Astrocyte of the hippocampus (primary cell): ENCODE data around the gene OTOG.
A peak's percentile ranks its signal among the peaks of the same experiment; 100 is the strongest.

ENCODE experiments used
- DNase-seq: peaks from one replicate; pipeline ENCODE4 v3.0.0; 2011; ENCODE audit warnings: low read depth, low spot score

OTOG gene

DNA sequence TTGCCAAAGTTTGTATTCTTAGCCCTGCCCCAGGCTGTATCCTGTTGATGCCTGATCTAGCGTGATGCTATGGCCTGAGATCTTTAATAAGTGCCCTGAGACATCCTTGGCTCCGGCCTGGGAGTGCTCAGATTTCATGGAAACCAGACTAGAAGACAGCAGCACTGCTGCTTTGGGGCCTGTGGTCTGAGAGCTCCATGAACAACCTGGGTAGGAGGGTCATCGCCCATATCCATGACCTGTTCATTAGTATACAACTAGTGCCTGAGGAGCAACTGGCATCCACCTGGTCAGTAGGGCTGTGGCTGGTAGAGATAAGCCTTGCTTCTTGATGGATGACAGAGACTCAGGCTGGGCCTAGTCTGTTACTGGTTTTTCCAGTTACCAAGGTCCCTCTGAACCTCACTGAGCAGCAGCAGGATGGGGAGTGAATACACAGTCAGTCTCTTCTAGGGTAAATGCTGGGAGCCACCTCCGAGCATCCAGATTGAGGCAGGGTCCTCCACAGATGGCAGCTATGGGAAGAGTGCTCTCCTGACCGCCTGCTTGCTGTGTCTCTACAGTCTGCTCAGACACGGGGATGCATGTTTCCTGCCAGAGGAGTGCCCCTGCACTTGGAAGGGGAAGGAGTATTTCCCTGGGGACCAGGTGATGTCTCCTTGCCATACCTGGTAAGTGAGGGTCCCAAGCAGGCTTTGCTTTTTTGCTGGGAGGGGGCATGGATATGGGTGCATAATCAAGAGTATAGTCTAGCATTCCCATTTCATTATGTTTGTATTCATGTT lies 39.0 kb downstream of the OTOG start:
- no peak for DNase-seq

DNA sequence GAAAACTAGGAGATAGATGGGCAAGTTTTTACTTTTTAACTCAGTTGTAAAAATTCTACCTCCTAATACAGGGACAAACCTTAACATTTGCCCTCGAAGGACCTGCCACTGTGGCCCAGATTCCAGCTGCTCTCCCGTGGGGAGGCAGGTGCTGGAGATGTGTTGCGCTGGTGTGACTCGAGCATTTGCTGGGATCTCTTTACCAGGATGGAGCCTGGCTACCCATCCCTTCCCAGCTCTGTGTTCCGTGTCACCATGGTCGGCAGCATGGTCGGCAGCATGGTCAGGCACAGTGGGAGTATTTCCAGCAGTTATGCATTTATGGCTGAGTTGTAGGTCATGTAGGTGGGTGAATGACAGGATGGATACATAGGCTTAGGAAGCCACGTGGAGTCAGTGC lies 41.1 kb downstream of the OTOG start:
- DNase-seq: no peak

DNA sequence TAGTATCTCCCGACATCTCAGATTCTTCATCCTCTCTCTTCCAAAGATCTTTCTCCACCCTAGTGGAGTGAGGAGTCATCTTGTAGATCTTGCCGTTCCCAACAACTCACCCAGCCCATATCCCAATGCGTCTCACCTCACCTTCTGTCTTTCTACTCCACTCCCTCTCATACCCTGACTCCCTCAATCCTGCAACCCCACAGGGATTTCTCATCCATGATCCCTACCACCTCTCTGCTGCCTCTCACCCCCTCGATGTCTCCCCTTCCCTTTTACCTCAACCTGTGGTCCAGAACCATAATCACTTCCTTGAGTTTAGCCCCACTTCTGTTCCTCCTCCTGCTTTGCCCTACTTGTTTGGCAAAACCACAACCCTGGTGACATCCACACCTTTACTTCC lies 41.7 kb downstream of the OTOG start:
- DNase-seq: no peak

DNA sequence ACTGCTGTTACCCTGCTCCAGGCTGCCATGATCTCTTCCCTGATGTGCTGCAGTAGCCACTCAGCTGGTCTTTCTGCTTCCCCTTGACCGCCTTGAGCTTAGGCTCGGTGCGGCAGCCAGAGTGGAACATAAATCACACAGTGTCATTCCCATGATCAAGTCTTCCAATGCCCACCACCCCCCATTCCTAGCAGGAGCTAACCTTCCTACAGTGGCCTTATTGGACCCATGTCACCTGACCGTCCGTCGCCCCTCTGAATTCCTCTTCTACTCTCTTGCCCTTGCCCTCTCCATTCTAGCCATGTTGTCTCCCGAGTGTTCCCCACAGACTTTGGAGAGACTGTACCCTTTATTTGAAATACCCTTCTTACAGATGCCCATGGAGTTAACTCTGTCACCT lies 43.4 kb downstream of the OTOG start:
- no peak for DNase-seq

DNA sequence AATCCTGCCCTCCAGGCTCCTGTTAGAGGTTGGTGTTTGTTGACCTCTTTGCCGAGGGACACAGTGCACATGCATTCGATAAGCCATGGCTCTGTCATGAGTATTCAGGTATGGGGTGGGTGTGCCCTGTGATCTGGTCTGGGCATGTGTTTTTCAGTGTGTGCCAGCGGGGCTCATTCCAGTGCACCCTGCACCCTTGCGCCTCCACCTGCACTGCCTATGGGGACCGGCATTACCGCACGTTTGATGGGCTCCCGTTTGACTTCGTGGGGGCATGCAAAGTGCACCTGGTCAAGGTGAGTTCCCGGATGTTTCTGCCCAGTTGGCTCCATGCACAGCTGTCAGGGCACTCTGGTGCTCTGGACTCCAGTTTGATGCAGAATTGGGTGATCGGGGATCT lies 44.2 kb downstream of the OTOG start:
- DNase-seq: no peak

DNA sequence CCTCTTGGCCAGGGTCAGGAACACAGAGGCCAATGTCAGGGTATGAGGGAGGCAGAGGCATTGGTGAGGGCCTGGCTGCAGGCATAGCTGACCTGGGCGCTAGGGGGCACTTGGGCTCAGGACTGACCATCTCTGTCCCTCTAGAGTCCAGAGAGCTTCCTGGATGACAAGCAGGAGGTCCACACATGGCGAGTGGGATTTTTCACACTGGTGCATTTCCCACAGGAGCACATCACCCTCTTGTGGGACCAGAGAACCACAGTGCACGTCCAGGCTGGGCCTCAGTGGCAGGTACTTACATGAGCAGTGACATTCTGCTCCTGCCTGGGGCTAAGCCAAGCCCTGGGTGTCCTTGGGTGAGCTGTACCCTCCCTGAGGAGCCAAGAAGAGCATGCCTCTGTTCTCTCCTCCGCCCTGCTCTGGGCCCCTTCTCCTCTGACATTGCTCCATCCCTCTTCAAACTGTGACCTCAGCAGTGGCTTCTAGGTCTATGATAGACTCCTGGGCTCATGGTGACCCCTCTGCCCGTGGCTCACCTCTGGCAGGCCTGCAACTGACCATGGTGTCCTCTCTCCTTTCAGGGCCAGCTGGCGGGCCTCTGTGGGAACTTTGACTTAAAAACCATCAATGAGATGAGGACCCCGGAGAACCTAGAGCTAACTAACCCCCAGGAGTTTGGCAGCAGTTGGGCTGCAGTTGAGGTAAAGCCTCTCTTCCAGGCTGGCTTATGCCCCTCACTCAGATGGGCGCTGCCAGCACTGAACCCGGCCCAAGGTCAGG lies 46.6 kb downstream of the OTOG start:
- DNase-seq: no peak

DNA sequence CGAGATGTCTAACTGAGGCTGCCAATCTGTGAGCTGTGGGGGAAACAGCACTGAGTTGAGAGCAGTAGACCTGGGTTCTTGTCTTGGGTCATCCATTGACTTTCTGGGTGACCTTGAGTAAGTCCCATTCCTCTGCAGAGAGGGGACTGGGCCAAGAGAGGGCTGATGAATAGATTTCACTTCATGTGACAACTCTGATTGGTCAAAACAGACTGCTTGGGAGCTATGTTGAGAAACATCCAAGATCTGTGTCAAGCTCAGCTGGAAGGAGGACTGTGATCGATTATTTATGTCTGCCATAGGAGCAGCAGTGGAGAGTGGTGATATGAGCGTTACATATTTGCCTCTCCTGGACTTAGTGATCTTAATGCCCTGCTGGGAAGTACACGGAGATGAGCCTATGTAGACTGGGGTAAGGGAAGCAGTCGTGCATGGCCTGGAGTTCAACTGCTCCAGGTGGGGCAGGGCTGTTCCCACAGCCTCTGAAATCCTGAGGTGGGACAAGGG lies 47.7 kb downstream of the OTOG start:
- DNase-seq: no peak

DNA sequence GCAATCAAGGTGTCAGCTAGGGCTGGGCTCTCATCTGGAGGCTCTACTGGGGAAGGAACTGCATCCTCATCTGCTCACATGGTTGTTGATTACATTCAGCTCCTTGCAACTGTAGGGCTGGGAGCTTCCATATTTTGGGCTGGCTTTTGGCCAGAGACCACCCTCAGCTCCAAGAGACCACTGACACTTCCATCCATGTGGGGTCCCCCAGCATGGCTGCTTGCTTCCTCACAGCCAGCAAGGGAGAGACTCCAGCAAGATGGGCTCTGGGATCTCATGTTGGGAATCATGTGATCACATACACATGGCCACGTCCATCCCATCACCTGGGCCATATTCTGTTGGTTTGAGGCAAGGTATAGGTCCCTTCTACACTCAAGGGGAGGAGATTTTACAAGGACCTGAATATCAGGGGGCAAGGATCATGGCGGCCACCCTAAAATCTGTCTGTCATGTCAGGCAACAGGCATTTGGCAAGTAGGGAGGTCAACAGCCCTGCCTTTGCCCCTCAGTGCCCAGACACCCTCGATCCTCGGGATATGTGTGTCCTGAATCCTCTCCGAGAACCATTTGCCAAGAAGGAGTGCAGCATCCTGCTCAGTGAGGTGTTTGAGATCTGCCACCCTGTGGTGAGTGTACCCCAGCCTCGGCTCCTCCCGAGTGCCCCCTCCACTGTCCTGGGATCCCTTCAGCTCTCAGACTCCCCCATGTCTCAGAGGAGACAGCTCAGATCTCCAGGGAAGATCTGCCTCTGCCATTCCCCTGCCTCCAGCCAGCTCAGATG lies 48.7 kb downstream of the OTOG start:
- DNase-seq: no peak

DNA sequence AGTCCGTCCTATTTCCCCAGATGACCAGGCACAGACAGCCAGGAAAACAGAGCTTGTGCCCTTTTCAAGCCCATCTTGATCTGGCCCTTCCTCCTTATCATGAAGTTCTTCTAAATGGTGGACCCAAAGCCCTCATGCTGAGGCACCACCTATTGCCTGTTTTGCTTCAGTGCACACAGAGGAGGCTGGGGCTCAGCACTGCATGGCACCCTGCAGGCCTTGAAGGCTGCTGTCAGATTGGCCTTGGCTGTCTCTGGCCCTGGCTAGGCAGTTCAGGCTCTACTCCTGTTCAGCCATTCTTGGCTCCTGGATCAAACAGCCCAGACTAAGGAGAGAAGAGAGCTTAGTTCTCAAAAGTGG lies 49.2 kb downstream of the OTOG start:
- no peak for DNase-seq

DNA sequence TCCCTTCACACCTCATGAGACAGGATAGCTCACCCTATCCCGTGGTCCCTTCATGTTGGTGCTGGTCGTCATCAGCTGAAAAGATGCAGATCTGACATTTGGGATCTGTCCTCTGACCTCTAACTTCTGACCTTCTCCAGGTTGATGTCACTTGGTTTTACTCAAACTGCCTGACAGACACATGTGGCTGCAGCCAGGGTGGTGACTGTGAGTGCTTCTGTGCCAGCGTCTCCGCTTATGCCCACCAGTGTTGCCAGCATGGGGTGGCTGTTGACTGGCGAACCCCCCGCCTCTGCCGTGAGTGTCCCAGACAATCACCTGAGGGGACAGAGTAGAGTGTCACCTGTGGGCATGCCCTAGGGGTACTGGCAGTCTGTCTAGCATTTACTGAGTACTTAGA lies 49.7 kb downstream of the OTOG start:
- no peak for DNase-seq

DNA sequence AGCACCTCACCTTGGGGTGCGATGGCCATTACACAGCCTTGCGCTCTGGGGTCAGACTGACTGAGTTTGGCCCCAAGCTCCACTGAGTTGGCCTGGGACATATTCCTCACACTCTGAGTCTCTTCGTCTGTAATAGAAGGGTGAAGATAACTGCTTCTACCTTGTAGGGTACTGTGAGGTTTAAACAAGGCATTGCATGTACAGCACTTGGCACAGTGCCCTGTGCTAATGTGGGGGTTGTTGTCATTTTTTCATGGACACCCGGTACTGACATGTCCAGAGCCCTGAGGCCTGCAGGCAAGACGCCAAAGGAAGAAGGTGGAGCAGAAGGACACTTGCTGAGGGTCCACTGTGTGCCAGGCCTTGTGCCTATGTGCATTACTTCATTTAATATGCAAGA lies 50.7 kb downstream of the OTOG start:
- no peak for DNase-seq

DNA sequence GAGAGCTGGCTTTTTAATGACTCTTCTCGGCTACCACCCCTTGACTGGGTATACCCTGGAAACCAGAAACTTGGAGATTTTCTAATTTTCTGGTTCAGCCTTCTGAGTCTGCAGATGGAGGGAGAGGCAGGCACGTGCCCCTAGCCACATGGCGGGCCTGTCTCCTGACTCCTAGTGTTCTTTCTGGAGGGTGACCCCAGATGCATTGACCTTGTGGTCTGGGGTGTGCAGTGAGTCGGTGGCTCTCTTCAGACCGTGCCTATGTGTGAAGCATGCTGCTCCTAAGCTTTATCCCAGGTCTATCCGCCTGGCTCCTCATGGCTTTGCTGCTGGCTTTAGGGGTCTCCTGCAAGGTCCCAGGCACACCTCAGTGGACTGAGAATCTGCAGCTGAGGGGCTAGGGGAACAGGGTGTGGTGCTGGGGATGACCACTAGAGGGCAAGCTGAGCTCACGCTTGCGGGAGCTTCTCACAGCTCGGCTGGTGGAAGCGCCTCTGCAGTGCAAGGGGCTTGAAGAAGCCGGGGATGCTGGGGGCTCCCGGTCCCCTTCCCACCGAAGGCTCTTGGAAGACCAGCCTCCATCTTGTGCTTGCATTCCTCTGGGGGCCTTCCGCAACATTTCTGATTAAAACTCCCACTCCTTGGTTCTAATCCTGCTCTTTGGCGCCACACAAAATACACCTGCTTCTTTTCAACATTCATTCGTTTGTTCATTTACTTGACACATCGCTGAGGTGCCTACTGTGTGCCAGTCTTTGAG lies 51.8 kb downstream of the OTOG start:
- peak; percentile 82 for DNase-seq

DNA sequence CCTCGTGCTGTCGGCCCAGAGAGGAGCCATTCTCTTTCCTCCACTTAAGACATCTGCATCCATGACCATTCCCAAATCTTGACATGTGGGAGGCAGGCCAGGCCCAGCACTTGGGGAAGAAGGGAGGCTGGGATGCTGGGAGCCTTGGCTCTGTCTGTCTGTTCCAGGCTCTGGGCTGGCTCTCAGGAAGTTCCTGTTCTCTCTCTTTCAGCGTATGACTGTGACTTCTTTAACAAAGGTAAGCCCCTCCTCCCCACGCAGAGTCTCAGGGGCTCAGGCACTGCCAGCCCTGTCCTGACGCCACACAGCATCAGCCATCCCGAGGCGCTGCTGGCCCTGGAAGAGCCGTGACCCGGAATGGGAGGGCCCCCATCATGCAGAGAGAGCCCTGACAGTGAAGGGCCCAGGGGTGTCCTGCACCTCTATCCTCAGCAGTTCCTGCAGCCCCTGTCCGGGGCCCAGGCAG lies 52.4 kb downstream of the OTOG start:
- DNase-seq: no peak

DNA sequence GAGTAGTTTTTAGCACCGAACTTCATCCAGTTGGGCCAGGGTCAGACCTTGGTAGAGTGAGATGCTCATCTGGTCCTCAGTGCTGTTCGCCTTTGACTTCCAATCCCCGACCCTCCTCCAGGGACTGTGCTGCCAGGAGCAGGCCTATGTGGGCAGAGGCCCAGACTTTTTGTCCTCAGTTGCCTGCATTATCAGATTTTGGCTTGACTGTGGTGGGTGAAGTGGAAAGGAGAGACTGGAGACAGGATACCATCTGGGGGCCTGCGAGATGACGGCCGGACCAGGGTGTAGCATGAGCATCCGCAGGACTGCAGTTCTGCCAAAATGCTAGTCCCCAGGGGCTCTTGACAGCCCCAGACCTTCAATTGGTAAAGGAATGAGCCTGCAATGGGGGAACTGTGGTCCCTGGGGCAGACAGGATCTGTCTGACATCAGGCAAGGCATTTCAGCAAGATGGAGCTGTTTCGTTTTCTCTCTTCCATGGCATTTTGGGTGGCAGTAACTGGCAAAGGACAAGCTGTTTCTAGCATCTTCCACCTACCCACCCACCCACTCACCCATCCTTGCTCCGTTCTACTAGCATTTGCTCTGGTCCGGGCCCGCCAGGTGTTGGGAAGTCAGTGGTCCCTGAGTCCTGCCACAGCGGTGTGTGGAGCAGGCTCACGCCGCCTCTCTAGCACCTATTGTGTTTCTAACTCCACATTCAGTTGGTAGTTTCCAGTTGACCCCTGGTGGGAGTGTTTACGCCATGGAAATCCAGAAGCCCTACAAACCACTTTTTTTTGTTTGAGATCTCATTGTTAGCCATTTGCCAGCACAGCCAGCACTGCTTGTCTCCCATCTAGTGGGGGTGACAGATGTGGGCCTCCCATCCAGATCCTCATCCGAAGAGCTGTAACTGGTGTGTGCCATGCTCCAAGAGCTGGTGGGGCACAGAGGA lies 53.5 kb downstream of the OTOG start:
- no peak for DNase-seq

DNA sequence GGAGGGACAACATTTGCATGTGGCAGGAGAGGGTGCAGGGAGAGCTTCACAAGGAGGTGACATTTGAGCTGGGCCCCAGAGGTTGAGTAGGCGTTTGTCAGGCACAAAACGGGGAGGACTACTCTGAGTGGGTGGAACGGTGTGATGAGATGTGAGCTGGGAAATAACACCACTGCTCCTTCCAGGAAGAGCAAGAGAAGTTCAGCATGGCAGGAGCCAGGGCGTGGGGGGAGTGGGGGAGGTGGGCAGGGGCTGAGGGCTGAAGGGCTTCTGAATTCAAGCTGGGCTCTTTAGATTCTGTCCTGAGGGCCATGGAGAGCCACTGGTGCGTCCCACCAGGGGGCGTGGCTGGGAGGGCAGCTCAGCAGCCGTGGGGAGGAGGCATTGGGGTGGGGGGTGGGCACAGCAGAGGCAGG lies 54.2 kb downstream of the OTOG start:
- DNase-seq: no peak

DNA sequence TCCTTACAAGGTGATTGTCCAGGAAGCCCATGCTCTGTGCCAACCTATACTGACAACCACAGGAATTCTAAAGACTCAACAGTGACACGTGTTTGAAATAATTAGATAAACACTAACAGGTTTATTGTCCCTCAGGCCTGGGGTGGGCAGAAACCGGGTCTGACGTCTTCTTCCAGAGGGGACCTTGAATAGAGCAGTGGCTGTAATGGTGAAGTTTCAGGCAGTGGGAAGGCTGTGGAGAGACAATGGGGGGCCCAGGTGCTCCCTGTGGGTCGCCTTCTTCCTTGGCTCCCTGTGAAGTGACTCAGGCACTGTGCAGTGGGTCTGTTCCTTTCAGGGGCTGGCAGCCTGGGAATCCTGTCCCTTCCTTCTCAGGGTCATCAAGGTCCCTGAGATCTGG lies 54.6 kb downstream of the OTOG start:
- no peak for DNase-seq

DNA sequence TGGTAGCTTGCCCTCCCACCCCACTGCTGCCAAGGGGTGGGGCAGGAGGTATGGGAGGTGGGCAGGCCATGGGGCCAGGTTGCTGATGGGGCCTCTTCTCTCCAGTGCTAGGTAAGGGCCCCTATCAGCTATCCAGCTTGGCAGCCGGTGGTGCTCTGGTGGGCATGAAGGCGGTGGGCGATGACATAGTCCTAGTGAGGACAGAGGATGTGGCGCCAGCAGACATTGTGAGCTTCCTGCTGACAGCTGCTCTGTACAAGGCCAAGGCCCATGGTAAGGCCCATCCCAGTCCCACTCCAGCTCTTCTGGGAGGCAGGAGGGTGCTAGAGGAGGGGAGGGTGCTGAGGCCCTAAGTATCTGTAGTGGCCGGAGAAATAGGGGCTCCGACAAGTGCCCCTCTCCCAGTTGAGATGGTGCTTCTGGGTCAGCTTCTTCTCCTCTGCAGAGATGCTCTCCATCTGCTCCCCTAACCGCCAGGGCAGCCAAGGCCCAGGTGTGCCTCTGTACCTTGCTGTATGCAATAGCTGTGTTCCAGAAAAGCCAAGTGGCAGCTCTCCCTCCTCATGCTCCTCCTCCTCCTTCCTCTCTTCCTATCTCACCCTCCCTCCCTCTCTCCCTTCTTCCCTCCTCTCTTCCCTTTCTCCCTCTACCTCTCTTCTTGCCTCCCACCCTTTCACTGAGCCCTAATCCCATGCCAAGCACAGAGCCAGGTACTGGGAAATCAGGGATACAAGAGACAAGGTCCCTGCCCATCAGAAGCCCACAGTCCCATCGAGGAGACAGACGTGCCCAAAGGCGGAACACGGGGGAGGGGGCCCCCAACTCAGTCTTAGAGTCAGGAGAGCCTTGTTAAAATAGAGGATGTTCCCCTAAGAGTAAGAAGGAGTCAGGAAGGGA lies 55.3 kb downstream of the OTOG start:
- DNase-seq: no peak

DNA sequence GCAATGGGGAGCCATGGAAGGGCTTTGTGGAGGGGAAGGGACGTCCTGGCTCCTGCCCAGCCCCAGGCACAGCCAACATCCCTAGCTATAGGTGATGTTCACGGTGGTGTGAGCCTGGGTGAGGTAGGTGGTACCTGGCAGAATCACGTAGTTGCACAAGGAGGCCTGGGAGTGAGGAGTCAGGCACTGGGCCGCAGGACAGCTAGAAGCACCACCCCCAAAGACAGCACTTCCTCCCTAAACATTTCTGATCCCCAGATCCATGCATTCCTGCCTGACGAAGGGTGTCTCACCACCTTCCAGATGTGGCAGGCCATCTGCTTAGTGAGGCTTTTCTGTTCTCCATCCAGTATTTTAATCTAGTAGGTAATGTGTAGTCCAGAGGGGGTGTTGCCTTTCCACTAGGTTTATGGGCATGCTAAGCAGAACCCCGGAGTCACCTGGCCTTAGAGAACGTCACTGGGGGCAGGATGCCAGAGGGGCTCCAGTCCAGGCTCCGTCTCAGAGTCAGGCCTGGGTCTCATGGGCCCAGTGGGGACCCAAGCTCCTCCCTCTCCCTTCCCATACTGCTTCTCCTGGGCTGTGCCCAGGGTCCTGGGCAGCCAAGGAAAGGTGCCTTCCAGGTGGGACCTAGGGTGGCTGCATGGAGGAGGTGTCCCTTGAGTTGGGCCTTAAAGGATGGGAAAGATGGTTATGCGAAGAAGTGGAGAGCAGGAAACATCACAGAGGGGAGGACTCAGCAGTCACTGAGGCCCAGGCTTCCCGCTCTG lies 56.2 kb downstream of the OTOG start:
- DNase-seq: no peak
